CD14-positive monocyte (primary cell): Measurements from ENCODE around the gene WHRN. TPM values are rescaled to one million over a fixed set of nuclear protein-coding genes. Genes with fewer than 3 reads are reported as not detected.

ENCODE experiments used
- DNase-seq, 3 donors: peaks; one replicate each; pipeline ENCODE4 v3.0.0-alpha.2; 2011 to 2022
- H2AFZ ChIP-seq: 2 replicates; pipeline ENCODE4 v1.6.0; 2012; ENCODE audit warnings: mild to moderate bottlenecking, low read depth, low read length, inconsistent platforms; ENCODE audit not compliant: insufficient read depth, poor library complexity, severe bottlenecking
- H3K27ac ChIP-seq, 2 donors: 1 replicate in 1 of 2; 2 replicates in 1 of 2; pipeline ENCODE4 v1.5.1; 2012 to 2013; ENCODE audit warnings: low read length in 2 of 2, control low read depth in 1 of 2, inconsistent platforms in 1 of 2, low read depth in 1 of 2, mild to moderate bottlenecking in 1 of 2
- H3K27me3 ChIP-seq, 2 donors: one replicate each; pipeline versions ENCODE4 v1.6.0 to v1.6.1; 2011 to 2013; ENCODE audit warnings: low read length in 2 of 2; ENCODE audit not compliant: control insufficient read depth in 2 of 2, insufficient read depth in 2 of 2
- H3K36me3 ChIP-seq, 2 donors: replicated peaks in 1 of 2; 1 replicate in 1 of 2; 2 replicates in 1 of 2; pipeline versions ENCODE4 v1.5.1 to v1.6.1; 2012 to 2013; ENCODE audit warnings: low read length in 2 of 2, control low read depth in 1 of 2, inconsistent platforms in 1 of 2, mild to moderate bottlenecking in 1 of 2; ENCODE audit not compliant: insufficient read depth in 2 of 2, control insufficient read depth in 1 of 2
- H3K4me1 ChIP-seq, 2 donors: 1 replicate in 1 of 2; 2 replicates in 1 of 2; pipeline versions ENCODE4 v1.5.1 to v1.6.1; 2012 to 2013; ENCODE audit warnings: low read length in 2 of 2, control low read depth in 1 of 2, inconsistent platforms in 1 of 2, mild to moderate bottlenecking in 1 of 2, moderate library complexity in 1 of 2; ENCODE audit not compliant: insufficient read depth in 2 of 2, control insufficient read depth in 1 of 2
- H3K4me2 ChIP-seq: replicated peaks from 2 replicates; pipeline ENCODE3; 2012; ENCODE audit warnings: low read length, moderate library complexity, mild to moderate bottlenecking; ENCODE audit not compliant: poor library complexity, severe bottlenecking; ENCODE audit errors: extremely low read depth
- H3K4me3 ChIP-seq, 3 experiments: fragments of 200-600 bp in 1 of 3; sonication (generic) in 1 of 3; replicated peaks in 1 of 3; 1 replicate in 2 of 3; 2 replicates in 1 of 3; pipeline ENCODE4 v1.5.1; 2011 to 2013; ENCODE audit warnings: low read length in 3 of 3, mild to moderate bottlenecking in 3 of 3, control low read depth in 2 of 3, low read depth in 2 of 3, inconsistent platforms in 1 of 3, moderate library complexity in 1 of 3
- H3K79me2 ChIP-seq: 2 replicates; pipeline ENCODE4 v1.6.0; 2012; ENCODE audit warnings: mild to moderate bottlenecking, control low read depth, inconsistent platforms, low read length, moderate library complexity; ENCODE audit not compliant: insufficient read depth
- H3K9ac ChIP-seq: 2 replicates; pipeline ENCODE4 v1.6.0; 2017; ENCODE audit warnings: low read length, mild to moderate bottlenecking; ENCODE audit not compliant: insufficient read depth, poor library complexity, severe bottlenecking
- H3K9me3 ChIP-seq, 2 donors: replicated peaks in 1 of 2; 1 replicate in 1 of 2; 2 replicates in 1 of 2; pipeline versions ENCODE4 v1.5.1 to v1.6.1; 2012 to 2013; ENCODE audit warnings: low read length in 2 of 2, control low read depth in 1 of 2; ENCODE audit not compliant: control insufficient read depth in 1 of 2, insufficient read depth in 1 of 2
- H4K20me1 ChIP-seq: 2 replicates; pipeline ENCODE4 v1.6.0; 2012; ENCODE audit warnings: mild to moderate bottlenecking, low read length, control low read depth, moderate library complexity; ENCODE audit not compliant: insufficient read depth
- H3K27ac Mint-ChIP-seq, 7 donors: one replicate each; pipeline ENCODE4 v1.8.0; 2020; ENCODE audit warnings: mild to moderate bottlenecking in 7 of 7, mixed read lengths in 7 of 7, moderate library complexity in 6 of 7, inconsistent platforms in 2 of 7
- H3K27me3 Mint-ChIP-seq, 3 donors: one replicate each; pipeline ENCODE4 v1.8.0; 2021 to 2022; ENCODE audit warnings: low read depth in 3 of 3, mild to moderate bottlenecking in 3 of 3, mixed read lengths in 3 of 3, moderate library complexity in 3 of 3, inconsistent platforms in 1 of 3
- H3K36me3 Mint-ChIP-seq, 2 donors: one replicate each; pipeline ENCODE4 v1.8.0; 2020; ENCODE audit warnings: mixed read lengths in 2 of 2, inconsistent platforms in 1 of 2, mild to moderate bottlenecking in 1 of 2
- H3K4me1 Mint-ChIP-seq: one replicate; pipeline ENCODE4 v1.8.0; 2020; ENCODE audit warnings: mild to moderate bottlenecking, mixed read lengths
- H3K4me3 Mint-ChIP-seq, 2 donors: one replicate each; pipeline ENCODE4 v1.8.0; 2020; ENCODE audit warnings: mild to moderate bottlenecking in 2 of 2, mixed read lengths in 2 of 2, moderate library complexity in 1 of 2
- H3K9me3 Mint-ChIP-seq, 7 donors: one replicate each; pipeline ENCODE4 v1.8.0; 2020 to 2022; ENCODE audit warnings: mixed read lengths in 7 of 7, mild to moderate bottlenecking in 6 of 7, moderate library complexity in 6 of 7, inconsistent platforms in 2 of 7
- WGBS: methylation state at CpG from one replicate; pipeline ENCODE4 v1.1.5; 2013; ENCODE audit warnings: missing lambda C conversion rate; ENCODE audit not compliant: insufficient coverage; 5-methylcytosine and 5-hydroxymethylcytosine counted together
- intact Hi-C, 2 donors: fragments of 100-400 bp; cut with micrococcal nuclease; formaldehyde crosslinking; loops; one replicate each; pipeline versions ENCODE4 v1.15.0 to v1.15.1; 2023
- polyA plus RNA-seq, 3 donors: library from polyadenylated mRNA; depleted of rRNA in 1 of 3; unstranded in 2 of 3; stranded (reverse) in 1 of 3; fragments of 300-500 nt in 2 of 3; fragments of >200 nt in 1 of 3; fragmentation: Illumina TruSeq in 2 of 3; gene quantifications; 1 replicate in 2 of 3; 2 replicates in 1 of 3; pipeline ENCODE4 v1.2.3, GENCODE V29; 2012 to 2021
- TF ChIP-seq, protein P1 (sequence below): fragments of 200-600 bp; IDR thresholded peaks from one replicate; pipeline ENCODE4 v1.8.0; 2022; ENCODE audit warnings: antibody characterized with exemption, mild to moderate bottlenecking

The WHRN gene
- polyA plus RNA-seq, 3 donors = 0.13 to 0.59 (median 0.30) TPM

- Histone ChIP-seq H3K9me3 (no peaks in the 10 kb centered on the region), H3K4me2 (no peak overlapping the region), H3K9ac (no peak overlapping the region), H3K4me3 (no peak overlapping the region), H3K79me2 (no peaks in the 10 kb centered on the region), H2AFZ (no peak overlapping the region), H3K27me3 (no peaks in the 10 kb centered on the region), H3K27ac (no peak overlapping the region), H3K4me1 (no peaks in the 10 kb centered on the region), H3K36me3 (no peaks in the 10 kb centered on the region), H4K20me1 (no peaks in the 10 kb centered on the region)
- Mint-ChIP-seq H3K36me3 (no peaks in the 10 kb centered on the region), H3K27me3 (peaks cover 0 to 6% (median 0%) of the 10 kb centered on the region in 3 donors), H3K9me3 (no peaks in the 10 kb centered on the region), H3K4me1 (no peaks in the 10 kb centered on the region), H3K27ac (no peak overlapping the region), H3K4me3 (no peak overlapping the region)
- intact Hi-C loops = loop anchor here in 1 of 2 donors (10.0 kb wide), 1 partner anchor 221 kb away; the partner anchor contains the start of gene TEX53
- WGBS = 6% methylated on average over 3 of the region's 6 CpGs
- TF ChIP-seq, protein P1, sequence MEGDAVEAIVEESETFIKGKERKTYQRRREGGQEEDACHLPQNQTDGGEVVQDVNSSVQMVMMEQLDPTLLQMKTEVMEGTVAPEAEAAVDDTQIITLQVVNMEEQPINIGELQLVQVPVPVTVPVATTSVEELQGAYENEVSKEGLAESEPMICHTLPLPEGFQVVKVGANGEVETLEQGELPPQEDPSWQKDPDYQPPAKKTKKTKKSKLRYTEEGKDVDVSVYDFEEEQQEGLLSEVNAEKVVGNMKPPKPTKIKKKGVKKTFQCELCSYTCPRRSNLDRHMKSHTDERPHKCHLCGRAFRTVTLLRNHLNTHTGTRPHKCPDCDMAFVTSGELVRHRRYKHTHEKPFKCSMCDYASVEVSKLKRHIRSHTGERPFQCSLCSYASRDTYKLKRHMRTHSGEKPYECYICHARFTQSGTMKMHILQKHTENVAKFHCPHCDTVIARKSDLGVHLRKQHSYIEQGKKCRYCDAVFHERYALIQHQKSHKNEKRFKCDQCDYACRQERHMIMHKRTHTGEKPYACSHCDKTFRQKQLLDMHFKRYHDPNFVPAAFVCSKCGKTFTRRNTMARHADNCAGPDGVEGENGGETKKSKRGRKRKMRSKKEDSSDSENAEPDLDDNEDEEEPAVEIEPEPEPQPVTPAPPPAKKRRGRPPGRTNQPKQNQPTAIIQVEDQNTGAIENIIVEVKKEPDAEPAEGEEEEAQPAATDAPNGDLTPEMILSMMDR = no peak
- no peak for DNase-seq
Measured at GRCh38 chr9:114433720-114434255, 71.5 kb downstream of the WHRN start.

DNA sequence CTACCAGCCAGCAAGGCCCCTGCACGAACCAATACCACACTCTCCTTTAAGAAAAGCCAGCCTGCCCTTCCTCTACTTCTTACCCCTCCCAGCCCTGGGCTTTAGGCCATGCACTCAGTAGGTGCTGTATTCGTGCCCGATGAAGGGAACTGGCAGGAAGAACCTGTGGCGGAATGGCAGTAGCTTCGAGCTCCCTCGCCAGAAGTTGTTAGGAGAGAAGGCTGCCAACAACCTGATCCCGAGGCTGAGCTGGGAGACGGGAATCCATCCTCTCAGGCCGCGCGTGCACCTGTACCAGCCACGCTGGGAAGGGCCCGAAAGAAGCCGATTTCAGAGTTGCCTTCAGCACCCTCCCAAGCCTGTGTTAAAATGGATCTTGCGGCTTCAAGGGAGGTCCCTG is 72.2 kb downstream of the WHRN start:
- intact Hi-C loops = loop anchor here in 1 of 2 donors (10.0 kb wide), 1 partner anchor 222 kb away; the partner anchor contains the start of gene TEX53

More for the DNA sequence above, 72.2 kb downstream of the WHRN start:
- Histone ChIP-seq H2AFZ (no peak overlapping the region), H3K4me3 (no peak overlapping the region), H3K4me1 (no peaks in the 10 kb centered on the region), H3K36me3 (no peaks in the 10 kb centered on the region), H4K20me1 (no peaks in the 10 kb centered on the region), H3K9ac (no peak overlapping the region), H3K4me2 (no peak overlapping the region), H3K9me3 (no peaks in the 10 kb centered on the region), H3K79me2 (no peaks in the 10 kb centered on the region), H3K27ac (no peak overlapping the region), H3K27me3 (no peaks in the 10 kb centered on the region)
- TF ChIP-seq, protein P1 = no peak
- Mint-ChIP-seq H3K27ac (no peak overlapping the region), H3K27me3 (peaks cover 0 to 6% (median 0%) of the 10 kb centered on the region in 3 donors), H3K36me3 (no peaks in the 10 kb centered on the region), H3K9me3 (no peaks in the 10 kb centered on the region), H3K4me1 (no peaks in the 10 kb centered on the region), H3K4me3 (no peak overlapping the region)
- 93% methylated on average over 11 of the region's 15 CpGs for WGBS
- DNase-seq = no peak
